Measurements from ENCODE around the gene ALS2. TPM values are rescaled to one million over a fixed set of nuclear protein-coding genes. Genes with fewer than 3 reads are reported as not detected.

ALS2 gene
- total RNA-seq, 1 experiment from 2014 or later = 38.3 TPM

DNA sequence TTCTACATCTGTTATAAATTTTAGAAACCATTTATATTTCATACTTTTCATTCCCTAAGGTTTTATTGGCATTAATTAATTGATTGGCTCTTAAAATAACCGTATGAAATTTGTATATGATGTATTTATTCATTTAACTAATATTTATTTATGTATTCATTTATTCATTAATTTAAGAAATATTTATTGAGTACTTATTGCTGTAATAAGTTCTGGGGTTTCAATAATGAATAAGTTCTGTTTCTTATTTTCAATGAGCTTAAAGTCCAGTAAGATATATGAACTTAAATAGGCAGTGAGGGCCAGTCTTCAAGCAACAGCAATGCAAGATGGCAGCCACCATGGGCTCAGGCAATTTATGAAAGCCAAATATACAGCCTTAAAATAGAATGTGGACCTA lies 43.5 kb upstream of the ALS2 start:
- DNase-seq = no peak
- no peaks in the 10 kb centered on the region for H3K27me3 Mint-ChIP-seq (ENCODE audit: insufficient read depth, unreplicated experiment)

DNA sequence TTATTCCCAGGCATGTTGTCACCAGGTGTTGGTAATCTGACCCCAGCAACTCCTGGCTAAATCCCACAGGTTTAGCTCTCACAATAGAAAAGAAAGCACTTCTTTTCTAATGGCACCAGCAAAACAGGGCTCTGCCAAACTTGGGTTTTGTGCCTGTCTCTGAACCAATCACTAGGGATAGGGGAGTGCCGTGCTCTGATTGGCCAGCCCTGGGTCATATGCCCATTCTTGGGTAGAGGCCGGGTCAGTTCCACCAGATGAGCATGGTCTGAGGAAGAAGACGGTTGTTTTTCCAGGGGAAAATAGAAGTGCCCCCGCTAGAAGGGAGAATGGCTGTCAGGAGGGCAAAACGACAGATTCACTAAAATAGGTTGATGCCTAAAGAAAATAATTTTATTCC lies 40.3 kb upstream of the ALS2 start:
- TF ChIP-seq, protein P1, sequence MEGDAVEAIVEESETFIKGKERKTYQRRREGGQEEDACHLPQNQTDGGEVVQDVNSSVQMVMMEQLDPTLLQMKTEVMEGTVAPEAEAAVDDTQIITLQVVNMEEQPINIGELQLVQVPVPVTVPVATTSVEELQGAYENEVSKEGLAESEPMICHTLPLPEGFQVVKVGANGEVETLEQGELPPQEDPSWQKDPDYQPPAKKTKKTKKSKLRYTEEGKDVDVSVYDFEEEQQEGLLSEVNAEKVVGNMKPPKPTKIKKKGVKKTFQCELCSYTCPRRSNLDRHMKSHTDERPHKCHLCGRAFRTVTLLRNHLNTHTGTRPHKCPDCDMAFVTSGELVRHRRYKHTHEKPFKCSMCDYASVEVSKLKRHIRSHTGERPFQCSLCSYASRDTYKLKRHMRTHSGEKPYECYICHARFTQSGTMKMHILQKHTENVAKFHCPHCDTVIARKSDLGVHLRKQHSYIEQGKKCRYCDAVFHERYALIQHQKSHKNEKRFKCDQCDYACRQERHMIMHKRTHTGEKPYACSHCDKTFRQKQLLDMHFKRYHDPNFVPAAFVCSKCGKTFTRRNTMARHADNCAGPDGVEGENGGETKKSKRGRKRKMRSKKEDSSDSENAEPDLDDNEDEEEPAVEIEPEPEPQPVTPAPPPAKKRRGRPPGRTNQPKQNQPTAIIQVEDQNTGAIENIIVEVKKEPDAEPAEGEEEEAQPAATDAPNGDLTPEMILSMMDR (IDR thresholded peaks at IDR 0.05; ENCODE audit: insufficient read depth in 1 of 2, low read depth in 1 of 2, low read length in 1 of 2, severe bottlenecking in 1 of 2, unreplicated experiment in 1 of 2) = no peak
- Histone ChIP-seq H3K36me3 (ENCODE audit: control insufficient read depth, insufficient read depth, low read length) (no peaks in the 10 kb centered on the region), H3K4me3 (ENCODE audit: low read depth, low read length) (no peak overlapping the region), H3K27me3 (replicated peaks; ENCODE audit: control insufficient read depth, insufficient read depth, low read length) (no peaks in the 10 kb centered on the region; the same call in 1 of the 2 replicates), H3K9me3 (no peaks in the 10 kb centered on the region), H3K4me1 (no peaks in the 10 kb centered on the region)
- POLR2A ChIA-PET = no interaction called here
- no peaks in the 10 kb centered on the region for H3K4me1 Mint-ChIP-seq (ENCODE audit: low read depth, unreplicated experiment)
- CTCF ChIA-PET = no interaction called here
- H3K4me3 Mint-ChIP-seq (ENCODE audit: unreplicated experiment) = no peak overlapping the region
- H3K36me3 Mint-ChIP-seq (ENCODE audit: insufficient read depth, unreplicated experiment) = no peaks in the 10 kb centered on the region
- no peak for DNase-seq
- BruUV-seq (replicated peaks) = no TSS peak
- no peak overlapping the region for H3K27ac Mint-ChIP-seq (ENCODE audit: unreplicated experiment)
- H3K9me3 Mint-ChIP-seq (ENCODE audit: unreplicated experiment) = peaks cover 11% of the 10 kb centered on the region
- no peaks in the 10 kb centered on the region for H3K27me3 Mint-ChIP-seq (ENCODE audit: insufficient read depth, unreplicated experiment)
- intact Hi-C loops (cut with micrococcal nuclease; ENCODE audit: unreplicated experiment) = no loop called here

More for the DNA sequence above, 43.5 kb upstream of the ALS2 start:
- Histone ChIP-seq H3K9me3 (no peaks in the 10 kb centered on the region), H3K36me3 (ENCODE audit: control insufficient read depth, insufficient read depth, low read length) (no peaks in the 10 kb centered on the region), H3K4me3 (ENCODE audit: low read depth, low read length) (no peak overlapping the region), H3K4me1 (no peaks in the 10 kb centered on the region), H3K27me3 (replicated peaks; ENCODE audit: control insufficient read depth, insufficient read depth, low read length) (no peaks in the 10 kb centered on the region; the same call in 1 of the 2 replicates)
- no peaks in the 10 kb centered on the region for H3K36me3 Mint-ChIP-seq (ENCODE audit: insufficient read depth, unreplicated experiment)
- BruUV-seq (replicated peaks) = no TSS peak
- ChIA-PET POLR2A (no interaction called here), CTCF (no interaction called here)
- H3K9me3 Mint-ChIP-seq (ENCODE audit: unreplicated experiment) = peaks cover 13% of the 10 kb centered on the region
- intact Hi-C loops (cut with micrococcal nuclease; ENCODE audit: unreplicated experiment) = no loop called here
- H3K27ac Mint-ChIP-seq (ENCODE audit: unreplicated experiment) = no peak overlapping the region
- TF ChIP-seq, protein P1 (IDR thresholded peaks at IDR 0.05; ENCODE audit: insufficient read depth in 1 of 2, low read depth in 1 of 2, low read length in 1 of 2, severe bottlenecking in 1 of 2, unreplicated experiment in 1 of 2) = no peak
- H3K4me1 Mint-ChIP-seq (ENCODE audit: low read depth, unreplicated experiment) = no peaks in the 10 kb centered on the region
- no peak overlapping the region for H3K4me3 Mint-ChIP-seq (ENCODE audit: unreplicated experiment)

DNA sequence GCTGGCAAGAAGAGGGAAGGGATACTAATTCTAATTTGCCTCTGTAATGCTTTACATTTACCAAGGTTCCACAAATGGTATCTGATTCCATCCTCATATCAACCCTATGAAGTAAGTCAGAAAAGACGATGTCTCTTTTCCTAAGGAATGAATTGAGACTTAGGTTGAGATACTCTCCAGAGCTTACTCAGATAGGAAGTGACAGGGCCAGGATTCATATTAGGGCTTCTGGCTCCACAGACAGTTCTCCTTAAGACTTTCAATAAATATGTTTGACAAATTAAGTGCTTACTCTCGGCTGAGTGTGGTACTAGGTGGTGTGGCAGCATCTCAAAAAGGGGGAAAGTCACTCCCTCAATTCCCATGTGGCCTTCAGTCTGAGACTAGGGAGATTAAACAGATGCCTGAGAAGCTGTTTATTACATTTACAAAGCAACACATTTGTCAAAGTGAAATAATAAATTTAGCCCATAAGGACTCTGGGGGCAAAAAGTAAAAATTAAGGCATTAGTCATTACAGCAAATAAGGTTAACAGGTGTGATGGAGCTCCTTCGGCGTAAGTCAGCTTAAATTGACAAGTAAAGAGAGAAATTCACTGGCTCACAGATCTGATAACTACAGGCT lies 39.8 kb upstream of the ALS2 start:
- TF ChIP-seq, protein P1 (IDR thresholded peaks at IDR 0.05; ENCODE audit: insufficient read depth in 1 of 2, low read depth in 1 of 2, low read length in 1 of 2, severe bottlenecking in 1 of 2, unreplicated experiment in 1 of 2) = no peak
- ChIA-PET POLR2A (no interaction called here), CTCF (no interaction called here)
- peaks cover 5% of the 10 kb centered on the region for H3K9me3 Mint-ChIP-seq (ENCODE audit: unreplicated experiment)
- no peak overlapping the region for H3K4me3 ChIP-seq (ENCODE audit: low read depth, low read length)
- no peak overlapping the region for H3K27ac Mint-ChIP-seq (ENCODE audit: unreplicated experiment)
- intact Hi-C loops (cut with micrococcal nuclease; ENCODE audit: unreplicated experiment) = no loop called here
- H3K27me3 ChIP-seq (replicated peaks; ENCODE audit: control insufficient read depth, insufficient read depth, low read length) = no peaks in the 10 kb centered on the region; the same call in 1 of the 2 replicates
- no peaks in the 10 kb centered on the region for H3K36me3 ChIP-seq (ENCODE audit: control insufficient read depth, insufficient read depth, low read length)
- H3K36me3 Mint-ChIP-seq (ENCODE audit: insufficient read depth, unreplicated experiment) = no peaks in the 10 kb centered on the region
- no peaks in the 10 kb centered on the region for H3K27me3 Mint-ChIP-seq (ENCODE audit: insufficient read depth, unreplicated experiment)
- no peaks in the 10 kb centered on the region for H3K4me1 ChIP-seq
- H3K4me1 Mint-ChIP-seq (ENCODE audit: low read depth, unreplicated experiment) = no peaks in the 10 kb centered on the region
- H3K4me3 Mint-ChIP-seq (ENCODE audit: unreplicated experiment) = no peak overlapping the region
- no TSS peak for BruUV-seq (replicated peaks)
- no peak for DNase-seq
- no peaks in the 10 kb centered on the region for H3K9me3 ChIP-seq
